HepG2 (cell line): ENCODE measurements around the gene HS6ST2. TPM values are rescaled to one million over a fixed set of nuclear protein-coding genes. Genes with fewer than 3 reads are reported as not detected.

ENCODE experiments used
- ATAC-seq: fragments of 200-7000 bp; cut with Tn5 transposase; 3 replicates; pipeline ENCODE4 v1.9.1; 2020; ENCODE audit warnings: mild to moderate bottlenecking, moderate library complexity
- BruUV-seq: library from RNA; stranded (reverse); fragments of 400-500 nt; replicated peaks from 2 replicates; lab custom pipeline; 2021; lab: Mats Ljungman, UMichigan
- CTCF ChIA-PET: fragments of 300-600 bp; formaldehyde crosslinking; extraction: SDS; loops from one replicate; lab custom pipeline; 2021; ENCODE audit warnings: low total read pairs, inconsistent platforms, low intra/inter-chr PET ratio; lab: Yijun Ruan, JAX
- POLR2A ChIA-PET: fragments of 350-600 bp; sonication (Branson Sonifier 250); formaldehyde crosslinking; loops from one replicate; lab custom pipeline; 2020; ENCODE audit warnings: antibody characterized with exemption, inconsistent platforms; lab: Yijun Ruan, JAX
- DNase-seq: peaks from one replicate; pipeline ENCODE4 v3.0.0-alpha.2; 2015; ENCODE audit warnings: low spot score
- FAIRE-seq: peaks from 3 replicates; lab custom pipeline; 2011; peaks lifted over from hg19 to GRCh38; lab: Jason Lieb, UNC
- H2AFZ ChIP-seq: one replicate; pipeline ENCODE4 v1.6.1; 2011; ENCODE audit warnings: low read length, inconsistent platforms
- H3K27ac ChIP-seq: fragments of 300-600 bp; 3 replicates; pipeline ENCODE4 v1.8.0; 2011; ENCODE audit warnings: mixed run types, mild to moderate bottlenecking, mixed read lengths, low read length, inconsistent platforms; ENCODE audit not compliant: insufficient read depth; ENCODE audit errors: extremely low read length
- H3K27me3 ChIP-seq, 2 experiments: fragments of 200-600 bp in 1 of 2; 2 replicates in 1 of 2; 3 replicates in 1 of 2; pipeline versions ENCODE4 v1.6.0 to v1.8.0; 2011; ENCODE audit warnings: low read length in 2 of 2, mild to moderate bottlenecking in 2 of 2, moderate library complexity in 2 of 2, inconsistent platforms in 1 of 2; ENCODE audit not compliant: insufficient read depth in 2 of 2, control insufficient read depth in 1 of 2
- H3K36me3 ChIP-seq, 2 experiments: fragments of 200-600 bp in 1 of 2; replicated peaks in 1 of 2; 2 replicates in 1 of 2; 3 replicates in 1 of 2; pipeline versions ENCODE4 v1.5.1 to v1.8.0; 2011; ENCODE audit warnings: low read length in 2 of 2, inconsistent platforms in 1 of 2; ENCODE audit not compliant: insufficient read depth in 2 of 2, control insufficient read depth in 1 of 2
- H3K4me1 ChIP-seq: 2 replicates; pipeline ENCODE4 v1.5.1; 2012; ENCODE audit warnings: low read length, inconsistent platforms; ENCODE audit not compliant: insufficient read depth
- H3K4me2 ChIP-seq: 2 replicates; pipeline ENCODE4 v1.6.0; 2011; ENCODE audit warnings: low read depth, low read length, inconsistent platforms
- H3K4me3 ChIP-seq, 3 experiments: fragments of 200-600 bp in 1 of 3; sonication (generic), shearing (Covaris generic) in 1 of 3; replicated peaks in 1 of 3; 2 replicates each; pipeline ENCODE4 v1.5.1; 2011 to 2016; ENCODE audit warnings: low read length in 3 of 3, inconsistent platforms in 2 of 3, low read depth in 2 of 3, mild to moderate bottlenecking in 2 of 3, control low read depth in 1 of 3, mixed read lengths in 1 of 3; ENCODE audit not compliant: insufficient read depth in 1 of 3
- H3K79me2 ChIP-seq: one replicate; pipeline ENCODE4 v1.6.1; 2011; ENCODE audit warnings: low read length, inconsistent platforms; ENCODE audit not compliant: insufficient read depth
- H3K9ac ChIP-seq: 2 replicates; pipeline ENCODE4 v1.6.0; 2011; ENCODE audit warnings: mild to moderate bottlenecking, low read depth, low read length, inconsistent platforms; ENCODE audit not compliant: insufficient read depth
- H3K9me3 ChIP-seq: 2 replicates; pipeline ENCODE4 v1.5.1; 2012; ENCODE audit warnings: mild to moderate bottlenecking, low read length
- H4K20me1 ChIP-seq: 2 replicates; pipeline ENCODE4 v1.6.0; 2011; ENCODE audit warnings: inconsistent platforms, mild to moderate bottlenecking, low read length, moderate library complexity; ENCODE audit not compliant: insufficient read depth
- CENPT ChIP-seq: sonication (generic); formaldehyde crosslinking; IDR thresholded peaks from 2 replicates; pipeline ENCODE4 v1.8.0; 2022; ENCODE audit warnings: low read depth, mild to moderate bottlenecking, moderate library complexity, missing genetic modification reagents
- CHCHD3 ChIP-seq: sonication (generic); formaldehyde crosslinking; IDR thresholded peaks from 2 replicates; pipeline ENCODE4 v1.8.0; 2022; ENCODE audit warnings: mild to moderate bottlenecking, missing genetic modification reagents, moderate library complexity
- GLI4 ChIP-seq: sonication (generic); formaldehyde crosslinking; IDR thresholded peaks from 2 replicates; pipeline ENCODE4 v1.5.1; 2020; ENCODE audit warnings: missing genetic modification reagents, mild to moderate bottlenecking, moderate library complexity, borderline replicate concordance
- MZF1 ChIP-seq: sonication (generic); formaldehyde crosslinking; IDR thresholded peaks from 2 replicates; pipeline ENCODE4 v1.8.1; 2023; ENCODE audit warnings: mild to moderate bottlenecking, missing genetic modification reagents, borderline replicate concordance
- NFE2L1 ChIP-seq: sonication (generic); formaldehyde crosslinking; IDR thresholded peaks from 2 replicates; pipeline ENCODE4 v1.4.0; 2020; ENCODE audit warnings: missing genetic modification reagents, mild to moderate bottlenecking, borderline replicate concordance
- THAP7 ChIP-seq: sonication (generic); formaldehyde crosslinking; IDR thresholded peaks from 2 replicates; pipeline ENCODE4 v1.8.1; 2023; ENCODE audit warnings: mild to moderate bottlenecking, missing genetic modification reagents
- XBP1 ChIP-seq: sonication (generic); formaldehyde crosslinking; IDR thresholded peaks from 2 replicates; pipeline ENCODE4 v1.5.0; 2020; ENCODE audit warnings: missing genetic modification reagents
- ZNF138 ChIP-seq: sonication (generic); formaldehyde crosslinking; IDR thresholded peaks from 2 replicates; pipeline ENCODE4 v1.5.0; 2020; ENCODE audit warnings: mild to moderate bottlenecking, low read depth, missing genetic modification reagents
- ZNF224 ChIP-seq: sonication (generic); formaldehyde crosslinking; IDR thresholded peaks from 2 replicates; pipeline ENCODE4 v1.5.0; 2020; ENCODE audit warnings: mild to moderate bottlenecking, missing genetic modification reagents
- ZNF629 ChIP-seq: sonication (generic); formaldehyde crosslinking; conservative IDR thresholded peaks from 2 replicates; pipeline ENCODE4 v1.5.0; 2020; ENCODE audit warnings: missing genetic modification reagents
- ZNF646 ChIP-seq: sonication (generic); formaldehyde crosslinking; IDR thresholded peaks from 2 replicates; pipeline ENCODE4 v1.9.0; 2021; ENCODE audit warnings: mild to moderate bottlenecking, missing genetic modification reagents
- ZNF773 ChIP-seq: sonication (generic); formaldehyde crosslinking; IDR thresholded peaks from 2 replicates; pipeline ENCODE4 v1.4.0; 2020; ENCODE audit warnings: missing genetic modification reagents, borderline replicate concordance
- ZNF878 ChIP-seq: sonication (generic); formaldehyde crosslinking; IDR thresholded peaks from 2 replicates; pipeline ENCODE4 v1.8.1; 2023; ENCODE audit warnings: mild to moderate bottlenecking, missing genetic modification reagents, moderate library complexity
- ZSCAN5A ChIP-seq: sonication (generic); formaldehyde crosslinking; IDR thresholded peaks from 2 replicates; pipeline ENCODE4 v1.8.0; 2022; ENCODE audit warnings: mild to moderate bottlenecking, missing genetic modification reagents, borderline replicate concordance
- WGBS: methylation state at CpG from one replicate; pipeline ENCODE4 v1.1.6; 2017; ENCODE audit warnings: low lambda C conversion rate; 5-methylcytosine and 5-hydroxymethylcytosine counted together
- in situ Hi-C: cut with HindIII; loops from 2 replicates; pipeline ENCODE4 v1.10.0; 2017; ENCODE audit warnings: low pct_unique_long_range_greater_than_20kb; ENCODE audit not compliant: extremely low pct_ligation_motif_present
- intact Hi-C: fragments of 100-400 bp; cut with micrococcal nuclease; formaldehyde crosslinking; loops from one replicate; pipeline ENCODE4 v1.10.0; 2022; ENCODE audit not compliant: unreplicated experiment
- polyA plus RNA-seq, 8 experiments: library from polyadenylated mRNA; depleted of rRNA in 3 of 8; stranded (reverse) in 7 of 8; unstranded in 1 of 8; fragments of >200 nt; fragmentation: Illumina TruSeq in 4 of 8; extraction: Trizol in 4 of 8; gene quantifications; 2 replicates each; pipeline versions ENCODE4 v1.2.1 to v1.2.3, GENCODE V29; 2011 to 2016; ENCODE audit warnings: low read depth in 4 of 8, missing spikeins in 1 of 8, mixed read lengths in 1 of 8; ENCODE audit not compliant: insufficient read depth in 1 of 8
- total RNA-seq, 5 experiments: library from RNA; depleted of rRNA; stranded (reverse); fragments of >200 nt; fragmentation: Illumina TruSeq; extraction: Trizol; gene quantifications; 2 replicates each; pipeline ENCODE4 v1.2.3, GENCODE V29; 2016; ENCODE audit warnings: low read depth in 1 of 5

HS6ST2 gene
- total and polyA plus RNA-seq, 2 of the 13 experiments (the other 11 are each of a cell fraction or from before 2014, with no cell fraction given): 0.05 TPM; not detected in 1

- Histone ChIP-seq H3K27ac (no peak overlapping the region), H3K4me3 (no peak overlapping the region), H4K20me1 (no peaks in the 10 kb centered on the region), H3K9me3 (no peaks in the 10 kb centered on the region), H3K4me1 (peaks cover 23% of the 10 kb centered on the region), H3K9ac (no peak overlapping the region), H3K27me3 (no peaks in the 10 kb centered on the region), H3K79me2 (no peaks in the 10 kb centered on the region), H3K4me2 (no peak overlapping the region), H3K36me3 (no peaks in the 10 kb centered on the region), H2AFZ (no peak overlapping the region)
- ATAC-seq (no peak), DNase-seq (no peak), FAIRE-seq (no peak)
- ChIA-PET POLR2A (no interaction called here), CTCF (no interaction called here)
- no TSS peak for BruUV-seq
- in situ Hi-C loops (no loop called here), intact Hi-C loops (no loop called here)
- 87% methylated on average over 2 of the region's 2 CpGs for WGBS
- TF ChIP-seq MZF1 (CRISPR knock-in tag) (no peak), CENPT (CRISPR knock-in tag) (no peak), THAP7 (no peak), ZSCAN5A (CRISPR knock-in tag) (no peak), ZNF224 (no peak), ZNF773 (no peak), GLI4 (CRISPR knock-in tag) (no peak), ZNF138 (CRISPR knock-in tag) (no peak), XBP1 (no peak), ZNF878 (CRISPR knock-in tag) (no peak), ZNF646 (CRISPR knock-in tag) (no peak), CHCHD3 (no peak), NFE2L1 (CRISPR knock-in tag) (no peak), ZNF629 (no peak)
Observed at GRCh38 chrX:132623300-132623699, 335.1 kb downstream of the HS6ST2 start.
